ENCODE results near the gene CEP112.

The CEP112 gene

DNA sequence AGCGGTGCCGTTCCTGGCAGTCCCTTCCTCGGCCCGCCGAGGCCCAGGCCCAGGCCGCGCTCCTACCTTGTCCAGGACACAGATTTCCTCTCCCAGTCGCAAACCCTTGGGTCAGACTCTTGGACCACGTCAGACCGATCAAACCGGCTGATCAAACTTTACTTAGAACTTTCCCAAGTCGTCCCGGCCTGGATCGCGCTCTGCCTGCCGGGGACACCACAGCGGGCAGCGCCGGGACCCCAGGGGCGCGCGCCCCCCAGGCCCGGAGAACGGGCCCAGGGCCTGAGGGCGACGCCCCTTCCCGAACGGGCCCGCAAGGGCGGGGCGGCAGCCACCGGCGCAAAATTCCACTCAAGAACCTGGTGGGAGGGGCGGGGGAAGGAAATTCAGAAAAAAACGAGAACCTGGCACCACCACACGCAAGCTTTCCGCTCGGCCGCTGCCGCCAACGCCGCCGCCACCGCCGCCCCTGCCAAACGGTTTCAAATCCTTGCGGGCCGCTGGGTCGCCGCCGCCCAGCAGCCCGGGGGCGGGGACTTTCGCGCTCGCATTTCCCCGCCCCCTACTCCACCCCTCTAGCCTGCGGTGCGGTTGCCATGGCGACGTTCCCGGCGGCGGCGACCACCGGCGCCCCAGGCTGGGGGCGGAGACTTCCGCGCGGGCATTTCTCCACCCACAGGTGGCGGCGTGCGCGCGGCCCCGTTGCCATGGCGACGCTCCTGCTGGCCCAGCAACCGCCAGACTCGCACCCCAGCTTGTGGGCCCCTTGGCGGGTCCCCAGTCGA is at the start of gene CEP112:
Gene CEP112, minus strand, starts transcription at position 541 of the 785 bp plus-strand sequence.
- DNase-seq (ENCODE audit: low read depth): peak; percentile 87

DNA sequence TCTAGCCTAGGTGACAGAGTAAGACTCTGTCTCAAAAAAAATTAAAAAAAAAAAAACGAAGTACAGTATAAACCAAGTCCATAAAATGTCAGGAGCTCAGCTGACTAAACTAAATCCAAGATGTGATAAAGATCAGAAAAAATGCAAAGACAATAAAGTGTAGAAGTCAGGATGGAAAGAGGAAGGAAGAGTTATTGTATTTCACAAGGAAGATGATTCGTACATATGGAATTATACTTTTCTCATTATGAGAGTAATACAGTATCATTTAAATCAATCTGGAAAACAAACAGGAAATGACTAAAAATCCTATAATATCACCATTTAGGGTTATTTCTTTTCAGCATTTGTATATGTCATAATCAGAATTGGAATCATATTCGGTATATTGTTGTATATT is 48.7 kb upstream of the CEP112 start:
- DNase-seq (ENCODE audit: low read depth): no peak

DNA sequence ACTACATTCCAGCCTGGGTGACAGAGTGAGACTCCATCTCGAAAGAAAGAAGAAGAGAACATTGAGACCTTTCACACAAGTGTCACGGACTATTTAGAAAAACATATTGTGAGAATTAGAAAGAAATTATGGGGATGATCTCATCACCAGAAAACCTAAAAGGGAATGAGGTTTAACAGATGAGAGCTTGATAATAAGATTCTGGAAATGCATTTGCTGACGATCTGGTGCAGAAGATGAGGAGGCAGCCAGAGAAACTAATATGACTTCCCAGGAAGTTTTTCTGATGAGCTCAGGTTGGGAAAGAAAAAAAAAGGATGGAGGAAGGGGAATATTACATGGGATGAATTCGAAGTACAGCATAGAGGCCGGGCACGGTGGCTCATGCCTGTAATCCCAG is 48.1 kb upstream of the CEP112 start:
- DNase-seq (ENCODE audit: low read depth): no peak

DNA sequence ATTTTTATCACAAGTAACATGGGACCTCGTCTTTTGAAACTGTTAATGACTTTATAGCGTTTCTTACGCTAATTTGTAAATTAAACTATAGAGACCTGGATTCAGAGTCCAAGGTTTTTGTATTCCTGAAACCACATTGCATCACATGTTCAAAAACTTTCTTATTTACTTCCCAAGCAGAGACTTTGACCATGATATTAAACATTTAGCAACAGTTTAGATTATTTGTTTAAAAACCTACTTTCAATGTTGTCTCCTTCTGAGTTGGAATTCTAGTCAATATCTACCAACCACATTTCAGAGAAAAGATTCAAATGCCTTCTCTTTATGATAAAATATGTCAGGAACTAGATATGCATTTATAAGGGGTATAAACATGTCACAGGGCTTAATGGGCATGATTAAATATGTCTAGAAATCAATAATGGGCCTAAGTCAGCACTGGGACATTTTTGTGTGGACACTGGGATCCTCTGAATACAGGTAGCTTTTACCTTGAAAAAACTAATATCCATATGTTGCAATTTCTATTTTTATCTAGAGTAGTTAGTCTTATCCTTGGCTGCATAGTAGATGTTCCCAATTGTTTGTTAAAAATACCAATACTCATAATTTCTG is 43.6 kb upstream of the CEP112 start:
- DNase-seq (ENCODE audit: low read depth): no peak

DNA sequence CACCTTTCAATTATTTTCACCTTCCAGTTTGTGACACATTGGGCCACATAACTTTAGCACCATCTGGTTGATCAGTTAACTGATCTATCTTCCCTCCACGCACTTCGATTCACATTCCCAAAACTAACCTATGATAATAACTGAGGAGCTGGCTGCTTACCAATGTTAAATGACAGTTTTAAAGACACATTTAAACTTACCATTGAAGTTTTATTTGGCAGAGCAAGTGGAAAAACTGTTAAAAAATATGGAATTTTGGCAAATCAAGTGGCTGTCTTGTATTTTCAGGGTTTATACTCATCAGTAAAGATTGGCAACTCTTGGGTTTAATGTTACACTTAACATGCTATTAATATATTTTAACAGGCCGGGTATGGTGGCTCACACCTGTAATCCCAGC is 42.7 kb upstream of the CEP112 start:
- no peak for DNase-seq (ENCODE audit: low read depth)

DNA sequence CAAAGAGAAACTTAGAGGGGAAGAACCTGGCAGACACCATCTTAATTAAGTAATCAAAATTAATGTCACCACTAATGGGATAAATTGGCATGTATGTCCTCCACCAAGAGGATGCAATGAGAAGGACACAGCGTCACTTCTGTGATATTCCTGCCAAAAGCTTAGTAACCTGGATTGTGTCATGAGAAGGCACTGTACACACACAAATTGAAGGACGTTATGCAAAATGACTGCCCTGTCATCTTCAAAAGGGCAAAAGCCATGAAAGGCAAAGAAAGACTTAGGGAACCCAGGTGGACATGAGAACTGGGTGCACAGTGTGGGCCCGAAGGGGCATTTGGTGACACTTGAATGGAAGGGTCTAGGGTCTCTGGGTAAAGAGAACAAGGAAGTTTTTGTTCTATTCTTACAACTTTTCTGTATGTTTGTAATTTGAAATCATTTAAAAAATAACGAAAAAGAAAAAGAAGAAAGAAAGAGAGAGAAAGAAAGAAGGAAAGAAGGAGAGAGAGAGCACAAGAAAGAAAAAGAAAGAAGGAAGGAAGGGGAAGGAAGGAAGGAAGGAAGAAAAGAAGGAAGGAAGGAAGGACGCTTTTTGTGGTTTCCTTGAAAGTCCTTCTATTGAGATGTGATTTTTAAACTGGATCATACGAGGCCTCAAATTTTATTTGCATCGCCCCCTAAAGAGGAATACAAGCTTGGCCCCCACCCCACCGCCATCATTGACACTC is 41.3 kb upstream of the CEP112 start:
- no peak for DNase-seq (ENCODE audit: low read depth)

DNA sequence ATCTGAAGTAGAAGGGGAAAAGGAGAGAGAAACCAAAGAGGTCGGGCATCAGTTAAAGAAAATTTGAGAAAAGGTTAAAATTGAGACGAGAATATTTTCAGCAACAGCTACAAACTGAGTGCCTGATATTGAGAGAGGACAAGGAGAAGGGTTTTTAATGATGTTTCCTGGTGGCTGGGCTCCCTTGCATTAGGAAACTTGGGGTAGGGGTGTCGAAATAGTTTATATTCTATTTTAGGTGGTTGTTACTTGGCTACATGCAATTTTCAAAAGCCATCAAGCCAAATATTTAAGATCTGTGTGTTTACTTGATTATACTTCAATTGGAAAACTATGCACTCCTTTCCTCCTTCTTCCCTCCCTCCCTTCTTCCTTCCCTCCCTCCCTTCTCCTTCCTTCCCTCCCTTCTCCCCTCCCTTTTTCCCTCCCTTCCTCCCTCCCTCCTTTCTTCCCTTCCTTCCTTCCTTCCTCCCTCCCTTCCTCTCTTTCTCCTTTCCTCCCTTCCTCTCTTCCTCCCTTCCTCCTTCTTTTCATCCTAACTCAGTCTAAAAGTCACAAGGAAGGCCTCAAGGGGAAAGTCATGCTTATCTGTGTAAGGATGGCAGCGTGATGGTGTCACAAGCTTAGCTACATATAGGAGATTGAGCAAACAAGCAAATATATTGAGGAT is 39.1 kb upstream of the CEP112 start:
- no peak for DNase-seq (ENCODE audit: low read depth)

DNA sequence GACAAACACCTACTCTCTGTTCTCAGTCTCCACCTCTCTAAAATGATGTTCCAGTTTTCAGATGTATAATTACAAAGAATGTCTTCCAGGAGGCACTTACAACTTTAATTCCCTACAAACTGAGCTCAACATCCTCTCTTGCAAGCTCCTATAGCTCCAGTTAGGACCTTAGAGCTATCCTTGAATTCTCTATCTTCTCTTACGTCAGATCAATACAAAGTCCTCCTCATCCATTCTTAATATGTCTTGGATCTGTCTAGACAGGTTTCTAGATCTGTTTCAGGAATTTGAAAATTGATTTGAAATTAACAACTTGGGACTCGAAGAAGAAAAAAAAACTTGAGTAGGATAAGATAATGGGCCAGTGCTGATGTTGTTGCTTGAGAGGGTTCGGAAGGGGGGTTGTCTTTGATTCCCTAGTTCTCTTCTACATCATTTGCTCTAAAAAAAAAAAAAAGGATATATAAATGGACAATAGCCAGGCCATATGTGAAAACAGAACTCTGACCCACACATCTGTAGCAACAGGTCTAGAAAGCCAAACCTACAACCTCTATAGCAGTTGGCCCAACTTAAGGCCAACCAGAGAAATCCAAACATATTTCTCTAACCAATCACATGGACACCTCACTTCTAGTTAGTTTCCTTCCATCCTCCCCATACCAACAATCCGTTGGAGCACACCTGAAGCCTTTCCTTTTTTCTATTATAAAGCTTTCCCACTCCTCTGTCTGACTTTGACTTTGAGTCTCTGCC is 38.0 kb upstream of the CEP112 start:
- DNase-seq (ENCODE audit: low read depth): no peak

DNA sequence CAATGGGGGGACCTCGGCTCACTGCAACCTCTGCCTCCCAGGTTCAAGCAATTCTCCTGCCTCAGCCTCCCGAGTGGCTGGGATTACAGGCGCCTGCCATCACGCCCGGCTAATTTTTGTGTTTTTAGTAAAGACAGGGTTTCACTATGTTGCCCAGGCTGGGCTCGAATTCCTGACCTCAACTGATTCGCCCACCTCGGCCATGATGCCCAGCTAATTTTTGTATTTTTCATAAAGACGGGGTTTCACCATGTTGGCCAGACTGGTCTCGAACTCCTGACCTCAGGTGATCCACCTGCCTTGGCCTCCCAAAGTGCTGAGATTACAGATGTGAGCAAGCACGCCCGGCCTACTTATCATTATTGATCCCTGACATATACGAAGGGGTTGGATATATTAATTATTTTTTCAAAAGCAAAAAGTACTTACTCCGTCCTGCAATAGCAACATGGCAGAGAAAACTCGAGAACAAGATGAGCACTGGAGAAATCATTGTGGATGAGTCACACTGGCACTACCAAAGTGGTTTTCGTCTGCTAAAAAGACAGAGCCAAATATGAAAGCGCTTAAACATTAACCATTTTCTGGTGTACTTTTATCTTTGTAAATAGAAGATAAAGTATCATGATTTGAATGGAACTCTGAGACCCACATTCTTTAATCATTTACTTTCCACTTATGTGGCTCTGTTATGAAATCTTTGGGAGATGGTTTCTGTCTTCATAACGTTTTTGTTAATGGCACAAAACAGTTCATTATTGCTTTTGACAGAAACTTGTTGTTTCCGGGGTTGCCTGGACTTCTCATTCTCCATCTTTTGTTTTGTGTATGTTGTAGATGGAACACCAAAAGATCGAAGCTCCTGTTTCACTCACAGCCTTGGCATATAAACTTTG is 37.2 kb upstream of the CEP112 start, which contains the start of gene APOH:
Gene APOH, minus strand, starts transcription at position 529 of the 896 bp plus-strand sequence. Its CDS starts 36 bp downstream, at position 493.
- no peak for DNase-seq (ENCODE audit: low read depth)

DNA sequence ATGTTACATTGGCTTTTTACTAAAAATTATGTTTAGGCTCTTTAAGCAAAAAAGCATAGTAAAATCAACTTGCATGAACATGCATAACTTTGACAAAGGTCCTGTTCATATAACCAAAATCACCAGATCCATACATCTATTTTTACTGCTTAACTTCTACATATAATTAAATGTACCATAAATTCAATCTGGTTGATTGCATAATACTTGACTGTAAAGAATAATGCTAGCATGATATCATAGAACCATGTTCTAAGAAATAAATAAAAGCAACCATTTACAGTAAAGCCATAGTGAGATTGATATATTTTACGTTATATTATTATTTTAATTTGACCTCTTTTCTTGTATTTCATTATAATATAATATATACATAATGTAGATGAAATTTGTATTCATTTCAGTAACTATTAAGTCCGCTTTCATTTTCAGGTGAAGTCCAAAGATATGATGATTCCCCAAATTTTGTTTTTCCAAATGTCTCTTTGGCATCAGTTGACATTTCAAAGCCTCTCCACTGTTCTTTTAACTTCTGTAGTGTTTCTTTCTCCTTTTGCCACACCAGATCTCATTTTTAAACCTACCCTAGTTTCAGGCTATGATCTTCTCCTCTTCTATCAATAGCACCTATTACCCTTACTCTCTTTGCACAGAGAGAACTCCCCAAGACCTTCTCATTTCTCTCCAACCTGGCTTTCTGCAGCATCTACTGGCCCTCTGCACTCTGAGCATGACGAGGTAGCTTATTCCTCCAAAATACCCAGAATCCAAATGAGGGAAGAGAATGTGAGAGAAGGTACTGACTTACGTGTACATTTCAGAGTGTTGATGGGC is 35.5 kb upstream of the CEP112 start:
- no peak for DNase-seq (ENCODE audit: low read depth)

DNA sequence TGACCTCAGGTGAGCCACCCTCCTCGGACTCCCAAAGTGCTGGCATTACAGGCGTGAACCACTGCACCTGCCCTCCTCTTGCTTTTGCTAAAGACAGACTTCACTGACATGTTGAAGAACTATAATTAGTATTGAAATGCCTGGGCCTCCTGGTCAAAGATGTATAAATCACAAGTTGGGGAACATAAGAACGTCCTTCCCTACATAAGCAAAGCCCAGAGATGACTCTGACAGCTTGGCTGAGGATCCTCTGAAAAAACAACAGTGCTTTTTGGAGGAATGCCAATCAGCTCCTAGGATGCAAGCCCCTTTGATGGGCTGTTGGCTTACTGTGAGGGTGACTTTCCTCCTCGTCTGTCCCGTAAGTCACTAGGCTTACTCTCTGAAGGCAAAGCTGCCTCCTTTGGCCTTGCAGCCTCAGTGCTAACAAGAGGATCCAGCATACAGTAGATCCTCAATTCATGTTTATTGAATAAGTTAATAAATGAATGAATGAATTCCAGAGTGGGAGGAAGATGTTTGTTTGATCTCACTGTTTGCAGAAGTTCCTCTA is 30.9 kb upstream of the CEP112 start:
- DNase-seq (ENCODE audit: low read depth): no peak

DNA sequence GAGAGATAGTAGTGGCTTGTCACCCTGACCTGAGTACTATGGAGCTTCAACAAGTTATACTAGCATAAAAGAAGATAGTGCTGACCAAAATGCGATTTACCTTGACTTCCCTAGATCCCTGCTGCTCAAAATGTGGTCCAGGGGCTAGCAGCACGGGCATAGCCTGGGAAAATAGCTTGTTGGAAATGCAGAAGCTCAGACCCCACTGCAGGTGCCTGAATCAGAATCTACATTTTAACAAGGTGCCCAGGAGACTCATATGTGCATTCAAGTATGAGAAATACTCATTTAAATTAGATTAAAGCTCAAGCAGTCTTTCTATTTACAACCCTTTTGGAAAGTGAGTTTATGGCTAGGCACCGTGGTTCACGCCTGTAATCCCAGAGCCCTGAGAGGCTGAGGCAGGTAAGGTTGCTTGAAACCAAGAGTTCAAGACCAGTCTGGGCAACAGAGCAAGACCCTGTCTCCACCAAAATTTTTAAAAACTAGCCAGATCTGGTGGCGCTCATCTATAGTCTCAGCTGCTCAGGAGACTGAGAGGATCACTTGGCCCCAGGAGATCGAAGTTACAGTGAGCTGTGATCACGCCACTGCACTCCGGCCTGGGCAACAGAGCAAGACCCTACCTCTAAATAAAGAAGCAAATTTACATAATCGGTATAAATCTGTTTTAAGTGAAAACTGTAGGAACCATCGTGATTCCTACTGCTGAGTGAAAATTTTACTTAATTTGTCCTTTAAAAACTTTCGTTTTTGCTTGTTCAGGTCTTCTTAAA is 30.0 kb upstream of the CEP112 start:
- no peak for DNase-seq (ENCODE audit: low read depth)

DNA sequence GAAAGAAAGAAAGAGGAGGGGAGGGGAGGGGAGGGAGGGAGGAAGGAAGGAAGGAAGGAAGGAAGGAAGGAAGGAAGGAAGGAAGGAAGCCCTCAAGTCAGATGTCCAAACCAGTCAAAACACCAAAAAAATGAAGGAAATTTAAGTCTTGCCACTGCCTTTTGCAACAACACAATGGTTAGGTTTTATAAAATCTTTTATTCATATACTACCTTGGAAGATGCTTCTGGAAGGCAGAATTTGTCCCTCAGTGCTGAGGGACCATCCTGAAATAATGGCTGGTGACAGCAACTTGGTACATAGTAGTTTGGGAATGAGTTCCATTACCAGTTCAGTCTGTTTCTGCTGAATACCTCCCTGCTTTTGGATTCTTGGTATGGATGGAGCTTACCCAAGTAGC is 29.4 kb upstream of the CEP112 start:
- no peak for DNase-seq (ENCODE audit: low read depth)

DNA sequence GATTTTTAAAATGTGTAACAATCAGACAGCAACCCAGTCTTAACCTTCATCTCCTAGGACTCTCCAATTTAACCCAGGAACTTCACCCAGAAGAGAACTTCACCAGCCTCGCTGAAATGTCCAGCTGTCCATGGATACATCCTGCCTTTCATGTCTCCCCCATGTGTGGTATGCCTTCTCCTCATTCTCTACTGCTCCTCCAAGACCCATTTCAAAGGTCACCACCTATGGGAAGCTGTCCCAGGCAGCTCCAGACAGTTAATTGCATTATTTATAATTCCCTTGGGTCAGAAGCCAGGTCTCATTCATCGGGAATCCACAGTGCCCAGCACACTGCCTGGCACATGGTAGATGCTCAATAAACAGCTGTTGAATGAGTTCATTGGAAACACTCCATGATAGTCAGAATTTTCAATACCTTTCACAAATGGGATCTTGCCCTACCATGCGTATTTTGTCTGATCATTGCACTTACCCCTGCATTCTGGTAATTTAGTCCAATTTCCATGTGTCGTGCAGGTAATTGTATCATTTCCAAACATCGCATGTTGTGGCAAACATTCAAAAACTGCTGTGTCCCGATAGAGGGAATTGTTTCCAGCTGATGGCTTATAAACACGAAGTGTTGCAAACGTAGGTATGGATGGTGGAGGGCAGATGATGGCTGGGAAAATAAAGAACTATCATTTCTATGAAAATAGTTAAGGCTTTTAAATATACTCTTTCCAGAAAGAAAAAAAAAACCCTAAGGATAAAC is 28.3 kb upstream of the CEP112 start:
- no peak for DNase-seq (ENCODE audit: low read depth)

DNA sequence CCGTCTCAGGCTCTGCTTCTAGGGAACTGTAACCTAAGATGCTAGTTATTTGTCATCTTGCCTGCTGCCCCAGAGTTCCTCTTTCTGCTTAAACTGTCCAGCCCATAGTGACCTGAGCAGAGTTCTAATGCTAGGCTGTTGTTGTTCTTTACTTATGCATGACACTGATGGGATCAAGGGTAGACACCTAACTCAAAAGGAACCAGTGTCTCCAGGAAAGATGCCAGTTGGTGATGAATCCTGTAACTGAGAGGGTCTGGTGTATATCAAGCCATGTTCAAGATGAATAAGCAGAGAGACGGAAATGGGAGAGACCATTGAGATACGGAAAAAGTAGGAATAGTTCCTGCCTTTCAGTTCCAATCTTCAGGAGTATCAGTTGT is 23.6 kb upstream of the CEP112 start:
- no peak for DNase-seq (ENCODE audit: low read depth)

DNA sequence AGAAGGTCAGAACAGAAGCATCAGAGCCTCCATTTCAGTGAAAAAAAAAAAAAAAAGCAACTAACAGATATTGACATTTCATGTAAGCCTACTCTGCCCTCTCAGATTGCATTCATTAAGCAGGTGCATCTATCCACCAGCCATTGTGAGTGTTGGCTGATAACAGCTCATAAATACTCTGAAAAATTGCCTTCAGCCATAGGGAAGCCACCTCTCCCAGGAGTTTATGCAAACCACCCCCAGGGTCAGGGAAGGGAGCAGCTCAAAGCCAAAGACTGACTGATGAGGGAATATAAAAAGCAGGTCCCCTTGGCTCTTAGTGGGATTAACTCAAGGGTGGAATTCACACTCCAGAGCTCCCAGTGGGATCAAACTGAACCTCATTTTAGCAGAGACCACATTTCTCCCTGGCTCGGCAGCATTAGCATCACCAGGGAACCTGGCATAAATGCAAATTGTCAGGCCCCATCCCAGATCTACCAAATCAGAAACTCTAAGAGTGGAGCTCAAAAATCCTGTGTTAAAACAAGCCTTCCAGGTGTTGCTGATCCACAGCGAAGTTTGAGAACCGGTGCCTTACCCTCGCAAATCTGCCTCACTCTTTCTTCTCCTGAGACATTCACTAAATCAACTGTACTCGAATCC is 23.1 kb upstream of the CEP112 start:
- no peak for DNase-seq (ENCODE audit: low read depth)

DNA sequence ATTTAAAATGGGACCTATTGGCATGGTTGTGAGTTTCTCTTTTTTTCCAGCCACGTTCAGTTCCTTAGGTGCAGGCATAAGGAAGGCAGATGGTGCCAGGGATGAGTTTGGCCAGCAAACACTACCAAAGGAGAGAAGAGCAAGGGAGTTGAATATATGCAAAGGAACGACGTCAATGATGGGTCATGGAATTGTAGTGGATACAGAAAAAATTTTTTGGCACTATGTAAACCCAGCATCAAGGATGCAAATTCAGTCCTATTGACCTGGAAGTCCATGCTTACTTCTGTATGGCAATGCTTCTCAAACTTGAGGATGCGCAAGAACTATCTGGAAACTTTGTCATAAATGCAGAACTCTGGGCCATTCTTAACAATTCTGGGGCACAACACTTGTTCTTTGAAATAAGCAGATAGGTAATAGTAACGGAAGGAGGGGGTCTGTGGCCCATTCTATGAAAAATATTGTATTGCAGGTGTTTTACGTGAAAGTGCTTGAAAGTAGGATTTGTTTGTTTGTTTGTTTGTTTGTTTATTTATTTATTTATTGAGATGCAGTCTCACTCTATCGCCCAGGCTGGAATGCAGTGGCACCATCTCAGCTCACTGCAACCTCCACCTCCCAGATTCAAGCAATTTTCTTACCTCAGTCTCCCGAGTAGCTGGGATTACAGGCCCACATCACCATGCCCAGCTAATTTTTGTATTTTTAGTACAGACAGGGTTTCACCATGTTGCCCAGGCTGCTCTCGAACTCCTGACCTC is 19.3 kb upstream of the CEP112 start:
- DNase-seq (ENCODE audit: low read depth): no peak

All from stimulated activated CD8-positive, alpha-beta memory T cell treated with anti-CD3 and anti-CD28 coated beads, Interleukin-12 subunit alpha, Interleukin-12 subunit beta, amount 100 ng/mL, for 1 hour (primary cell).